C4-2B (cell line): ENCODE data around the gene PPM1L.

Experiments
- CTCF ChIP-seq: fragments of 450-650 bp; conservative IDR thresholded peaks from 2 replicates; pipeline ENCODE4 v1.5.1; 2017; ENCODE audit warnings: mild to moderate bottlenecking
- ZFX ChIP-seq: fragments of 450-650 bp; IDR thresholded peaks from 2 replicates; pipeline ENCODE4 v1.6.1; 2017

- TF ChIP-seq CTCF, result no peak
- TF ChIP-seq ZFX, result no peak
These were observed 18.0 kb upstream of the PPM1L start for GRCh38 chr3:160738048-160738447.
